Occipital lobe (tissue), 2 donors: Measurements from ENCODE around the gene KRTAP4-16. TPM values are rescaled to one million over a fixed set of nuclear protein-coding genes. Genes with fewer than 3 reads are reported as not detected.
"Not testable (repeated sequence)": the region's sequence is repeated elsewhere in the genome, so short reads cannot be mapped to it uniquely, and the experiment has no call there.

Experiments
- DNase-seq: peaks from one replicate; lab custom pipeline; 2025; lab: John Stamatoyannopoulos, UW
- total RNA-seq: library from RNA; depleted of rRNA; stranded (reverse); fragments of >200 nt; gene quantifications from one replicate; pipeline ENCODE4 v1.2.3, GENCODE V29; 2014

The KRTAP4-16 gene
- total RNA-seq, 1 donor from 2014 or later, result not detected

DNA sequence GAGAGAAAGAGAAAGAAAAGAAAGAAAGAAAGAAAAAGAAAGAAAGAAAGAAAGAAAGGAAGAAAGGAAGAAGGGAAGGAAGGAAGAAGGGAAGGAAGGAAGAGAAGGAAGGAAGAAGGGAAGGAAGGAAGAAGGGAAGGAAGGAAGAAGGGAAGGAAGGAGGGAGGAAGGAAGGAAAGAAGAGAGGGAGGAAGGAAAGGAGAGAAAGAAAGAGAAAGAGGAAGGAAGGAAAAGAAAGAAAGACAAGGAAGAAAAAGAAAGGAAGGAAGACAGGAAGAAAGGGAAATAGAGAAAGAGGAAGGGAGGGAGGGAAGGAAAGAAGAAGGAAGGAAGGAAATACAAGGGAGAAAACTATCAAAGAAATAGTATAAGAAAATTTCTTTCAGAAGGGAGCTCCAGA, 25.2 kb downstream of the KRTAP4-16 start:
- DNase-seq, result no peak

DNA sequence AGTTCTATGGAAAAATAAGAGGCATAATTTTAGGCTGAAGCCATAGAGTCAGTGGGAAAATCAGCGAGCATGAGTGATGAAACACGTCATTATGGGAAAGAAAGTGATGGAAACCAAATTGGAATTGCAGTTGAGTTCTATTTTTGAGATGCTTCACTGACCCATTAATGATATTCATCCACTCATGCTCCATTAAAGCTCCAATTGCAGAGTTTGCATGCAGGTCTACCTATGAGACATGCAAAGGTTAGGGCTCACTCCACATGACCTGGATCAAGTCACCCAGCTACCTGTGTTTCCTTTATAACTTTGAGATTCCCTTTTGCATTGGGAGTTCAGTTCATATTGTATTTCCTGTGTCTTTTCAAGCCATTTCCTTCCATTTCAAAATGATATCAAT, 28.3 kb downstream of the KRTAP4-16 start:
- no peak for DNase-seq

DNA sequence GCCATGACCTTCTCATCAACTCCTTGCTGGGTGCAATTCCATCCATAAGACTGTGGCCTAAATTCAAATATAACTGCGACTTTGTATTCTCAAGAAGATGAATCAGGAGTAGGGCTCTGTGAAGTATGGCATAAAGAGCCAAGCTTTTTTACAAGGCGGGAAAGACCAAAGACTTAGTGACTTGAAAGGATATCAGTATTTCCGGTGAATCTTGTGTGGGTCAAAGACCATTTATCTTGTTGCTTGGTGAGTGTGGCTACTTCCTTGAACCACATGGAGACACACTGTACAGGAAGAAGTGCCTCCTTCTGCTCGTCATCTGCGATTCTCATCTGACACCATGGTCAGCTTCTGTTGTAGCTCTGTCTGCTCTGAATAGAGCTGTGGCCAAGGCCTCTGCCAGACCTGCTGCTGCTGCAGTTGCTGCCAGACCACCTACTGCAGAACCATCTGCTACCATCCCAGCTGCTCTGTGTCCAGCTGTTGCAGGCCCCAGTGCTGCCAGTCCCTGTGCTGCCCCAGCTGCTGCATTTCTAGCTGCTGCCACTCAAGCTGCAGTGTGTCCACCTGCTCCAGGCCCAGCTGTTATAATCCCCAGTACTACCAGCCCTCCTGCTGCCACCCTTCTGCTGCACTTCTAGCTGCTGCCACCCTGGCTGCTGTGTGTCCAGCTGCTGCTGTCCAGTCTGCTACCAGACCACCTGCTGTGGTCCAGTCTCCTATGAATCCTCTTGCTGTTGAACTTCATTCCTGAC, 30.2 kb downstream of the KRTAP4-16 start:
- DNase-seq, result no peak

DNA sequence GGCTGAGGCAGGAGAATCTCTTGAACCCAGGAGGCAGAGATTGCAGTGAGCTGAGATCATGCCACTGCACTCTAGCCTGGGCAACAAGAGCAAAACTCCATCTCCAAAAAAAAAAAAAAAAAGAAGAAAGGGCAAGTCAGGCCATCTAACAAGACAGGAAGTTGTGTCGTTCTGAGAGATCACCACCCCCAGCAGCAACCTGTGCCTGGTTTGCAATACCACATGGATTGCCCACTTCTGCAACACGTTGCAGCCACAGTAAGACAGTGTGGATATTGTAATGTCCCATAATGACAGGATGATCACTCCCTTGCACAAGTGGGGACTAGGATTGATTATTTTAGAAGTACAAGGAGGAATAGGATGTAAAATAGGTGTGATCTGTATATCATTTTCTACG, 33.0 kb downstream of the KRTAP4-16 start:
- DNase-seq, result no peak

DNA sequence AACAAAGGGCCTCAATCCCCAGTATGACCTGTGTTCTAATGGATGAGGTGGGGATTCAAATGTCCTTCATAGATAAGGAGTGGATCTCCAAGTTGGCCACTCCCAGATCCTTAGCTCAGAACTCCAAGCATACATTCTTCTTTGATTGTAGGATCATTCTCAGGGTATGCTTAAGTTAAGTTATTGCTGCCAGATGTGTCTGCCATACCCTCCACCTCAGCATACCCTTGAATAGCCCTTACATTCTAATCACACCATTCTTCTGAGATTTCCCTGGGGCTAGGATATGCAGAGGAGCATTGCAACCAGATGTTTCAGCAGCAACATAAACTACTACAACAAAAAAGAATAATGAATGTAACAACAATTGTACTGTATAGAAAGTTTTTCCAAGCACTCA, 34.7 kb downstream of the KRTAP4-16 start:
- DNase-seq, result no peak

DNA sequence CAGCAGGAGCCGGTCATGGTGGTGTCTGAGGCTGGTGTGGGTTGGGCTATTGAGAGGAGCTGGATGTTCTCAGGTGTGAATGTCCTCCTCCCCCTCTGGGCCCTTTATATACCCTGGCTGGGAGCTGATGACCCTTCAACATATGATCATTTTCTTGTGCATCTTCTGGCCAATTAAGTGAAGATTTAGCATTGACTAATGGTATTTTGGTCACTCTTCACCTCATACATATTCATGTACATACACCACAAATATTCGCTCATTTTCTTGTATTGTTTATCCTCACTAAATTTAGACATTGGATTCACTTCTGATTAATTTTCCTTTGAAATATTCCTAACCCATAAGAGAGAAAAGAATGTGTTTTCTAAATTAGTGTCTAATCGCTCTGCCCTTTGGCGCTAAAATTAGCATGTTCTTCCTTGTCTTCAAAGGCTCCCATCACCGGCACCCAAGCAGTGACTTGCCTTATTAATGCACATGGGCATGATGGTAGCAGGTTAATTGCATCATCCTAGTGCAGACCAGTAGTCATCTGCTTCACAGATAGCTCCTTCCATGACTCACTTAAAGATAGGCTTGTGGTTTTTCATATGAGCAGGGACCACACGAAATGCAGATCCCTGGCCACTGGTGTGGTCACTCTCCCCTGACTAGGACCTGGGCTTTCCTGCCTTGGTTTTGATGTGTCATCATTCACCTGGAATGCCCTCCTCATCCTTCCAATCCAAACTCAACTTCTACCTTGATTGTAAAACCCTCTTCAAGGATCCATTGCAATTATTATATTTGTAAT, 36.0 kb downstream of the KRTAP4-16 start, which contains the start of gene KRTAP2-4:
Gene KRTAP2-4 (minus strand): TSS at position 51 of the 796 bp plus-strand sequence. CDS start 34 bp downstream, at position 17.
- DNase-seq, result no peak

DNA sequence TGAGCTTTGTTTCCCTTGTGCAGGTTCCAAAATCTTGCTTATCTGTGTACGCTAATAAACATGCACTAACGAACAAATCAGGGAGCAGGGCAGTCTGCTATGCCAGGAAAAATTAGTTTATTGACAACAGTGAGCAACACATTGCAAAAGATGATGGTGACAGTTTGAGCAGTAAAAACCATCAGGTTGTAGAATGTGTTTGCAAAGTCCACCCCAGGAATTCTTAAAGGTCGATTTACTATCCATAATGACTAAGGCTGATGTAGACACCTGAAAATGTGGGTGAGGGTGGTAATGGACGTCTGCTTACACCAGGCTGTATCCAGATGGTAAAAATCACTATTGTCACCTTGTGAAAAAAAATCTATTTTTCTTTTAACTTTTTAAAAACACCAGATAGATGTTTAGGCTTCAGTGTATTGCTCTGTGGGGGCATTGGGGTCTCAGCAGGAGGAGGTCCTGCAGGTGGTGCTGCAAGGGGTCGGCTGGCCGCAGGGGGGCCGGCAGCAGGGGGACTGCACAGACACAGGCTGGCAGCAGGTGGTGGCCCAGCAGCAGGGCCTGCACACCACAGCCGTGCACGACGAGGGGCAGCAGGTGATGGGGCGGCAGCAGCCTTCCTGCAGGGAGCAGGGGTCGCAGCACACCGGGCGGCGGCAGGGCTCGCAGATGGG, 36.9 kb downstream of the KRTAP4-16 start:
- not testable (repeated sequence) for DNase-seq

DNA sequence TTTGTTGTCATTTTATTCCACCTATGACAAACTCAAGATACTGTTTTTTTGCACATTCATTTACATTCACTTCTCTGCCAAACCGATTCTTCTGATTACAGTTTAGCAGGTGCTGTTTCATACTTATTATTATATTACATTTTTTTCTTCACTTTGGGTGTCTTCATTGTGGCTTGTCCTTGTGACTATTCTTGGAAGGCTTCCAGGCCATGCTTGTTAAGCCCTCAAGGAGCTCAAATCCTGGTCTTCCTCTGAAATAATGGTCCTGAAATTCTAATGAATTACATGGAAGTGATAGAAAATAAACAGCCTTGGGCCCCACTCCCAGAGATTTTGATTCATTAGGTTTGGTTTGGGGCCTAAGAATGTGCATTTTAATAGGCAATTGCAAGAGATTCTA, 37.7 kb downstream of the KRTAP4-16 start:
- DNase-seq, result no peak

DNA sequence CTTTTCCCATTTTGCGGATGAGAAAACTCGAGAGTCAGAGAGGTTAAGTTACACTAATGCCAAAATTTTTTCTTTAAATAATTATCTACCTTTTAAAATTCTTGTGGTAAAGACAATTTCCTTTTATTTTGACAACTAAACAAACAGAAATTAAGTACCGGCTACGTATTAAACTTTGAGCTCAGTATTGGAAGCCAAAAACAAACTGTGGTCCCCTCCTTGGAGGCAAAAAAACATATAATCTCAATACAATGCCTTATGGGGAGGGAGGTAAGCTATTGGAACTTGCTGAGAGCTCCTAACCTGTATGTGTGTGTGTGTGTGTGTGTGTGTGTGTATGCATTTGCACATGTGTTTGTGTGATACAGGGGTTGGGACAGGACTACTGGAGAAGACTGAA, 38.6 kb downstream of the KRTAP4-16 start:
- DNase-seq, result no peak

DNA sequence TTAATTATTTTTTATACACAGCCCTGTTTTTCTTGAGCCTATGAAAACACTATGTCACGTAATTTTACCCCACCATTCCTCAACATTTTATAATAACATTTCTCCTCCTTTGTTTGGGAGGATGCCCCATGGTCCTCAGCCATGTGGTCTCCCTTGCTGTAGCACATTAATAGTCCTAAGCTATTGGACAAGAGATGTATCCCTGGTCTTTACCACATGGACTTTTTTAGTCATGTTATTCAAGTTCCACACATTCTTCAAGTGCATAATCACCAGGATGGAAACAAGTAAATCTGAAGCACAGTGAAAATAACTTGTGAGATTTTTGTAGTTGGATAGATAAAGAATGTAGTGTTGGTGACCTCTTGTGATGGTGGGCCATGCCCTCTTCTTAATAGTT, 40.0 kb downstream of the KRTAP4-16 start:
- DNase-seq, result no peak

DNA sequence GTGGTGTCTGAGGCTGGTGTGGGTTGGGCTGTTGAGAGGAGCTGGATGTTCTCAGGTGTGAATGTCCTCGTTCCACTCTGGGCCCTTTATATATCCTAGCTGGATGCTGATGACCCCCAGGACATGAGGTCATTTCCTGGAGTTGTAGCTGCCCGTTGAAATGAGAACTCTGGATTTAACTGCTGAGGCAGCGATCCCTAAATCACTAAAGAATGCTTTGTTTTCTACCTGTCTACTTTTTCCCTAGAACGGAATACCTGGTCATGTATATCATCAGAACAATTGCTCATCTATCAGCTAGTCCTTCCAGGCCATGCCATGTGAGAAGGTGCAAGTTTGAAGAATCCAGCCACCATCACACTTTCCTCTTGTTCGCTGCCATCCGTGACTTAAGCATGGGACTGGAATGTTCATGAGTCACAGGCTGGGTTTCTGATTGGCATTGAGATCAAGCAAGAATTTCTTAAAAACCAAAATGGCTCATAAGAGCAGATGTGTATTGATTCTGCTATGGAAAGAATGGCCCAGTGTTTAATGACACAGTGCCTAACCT, 41.9 kb downstream of the KRTAP4-16 start, which contains the start of gene KRTAP2-3:
Gene KRTAP2-3 (minus strand): TSS at position 63 of the 553 bp plus-strand sequence. CDS start 64 bp downstream, outside the sequence.
- DNase-seq, result no peak

DNA sequence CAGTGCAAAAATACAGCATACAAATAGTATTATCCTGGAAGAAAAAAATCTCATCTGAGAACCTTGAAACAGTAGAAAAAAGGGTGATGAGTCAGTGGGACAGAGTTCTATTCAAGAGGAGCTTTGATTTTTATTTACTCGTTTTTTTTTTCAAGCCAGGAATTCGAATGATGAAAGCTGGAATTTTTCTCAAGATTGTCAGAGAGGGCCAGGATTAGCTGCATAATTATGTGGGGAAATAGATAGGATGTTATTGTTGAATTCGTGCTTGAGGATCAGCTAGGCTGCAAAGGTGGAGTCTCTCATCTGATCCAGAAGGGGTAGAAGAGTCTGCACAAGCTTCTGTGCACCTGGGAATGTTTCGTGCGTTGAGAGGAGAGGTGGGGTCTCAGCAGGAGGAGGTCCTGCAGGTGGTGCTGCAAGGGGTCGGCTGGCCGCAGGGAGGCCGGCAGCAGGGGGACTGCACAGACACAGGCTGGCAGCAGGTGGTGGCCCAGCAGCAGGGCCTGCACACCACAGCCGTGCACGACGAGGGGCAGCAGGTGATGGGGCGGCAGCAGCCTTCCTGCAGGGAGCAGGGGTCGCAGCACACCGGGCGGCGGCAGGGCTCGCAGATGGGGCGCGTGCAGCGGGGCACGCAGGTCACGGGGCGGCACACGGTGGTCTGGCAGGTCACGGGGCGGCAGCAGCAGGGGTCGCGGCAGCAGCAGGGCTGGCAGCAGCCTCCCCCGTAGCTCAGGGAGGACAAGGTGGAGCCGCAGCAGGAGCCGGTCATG, 42.5 kb downstream of the KRTAP4-16 start:
- not testable (repeated sequence) for DNase-seq

DNA sequence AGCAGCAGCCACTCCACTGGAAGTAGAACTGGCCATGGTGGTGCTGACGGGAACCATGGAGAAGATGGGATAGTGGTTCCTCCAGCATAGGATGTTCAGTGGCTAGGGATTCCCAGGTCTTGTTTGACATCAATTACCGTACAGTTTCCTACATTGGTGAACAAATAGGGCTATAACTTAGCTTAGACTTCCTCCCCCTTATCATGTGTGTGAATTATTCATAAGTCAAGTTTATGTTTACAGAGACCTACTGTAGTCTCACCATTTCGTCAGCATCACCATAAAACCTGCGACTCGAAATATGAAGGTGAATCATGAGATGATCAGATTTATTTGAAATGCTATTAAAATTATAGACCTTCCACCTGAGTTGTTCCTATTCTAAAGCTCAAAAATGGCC, 43.3 kb downstream of the KRTAP4-16 start:
- no peak for DNase-seq

DNA sequence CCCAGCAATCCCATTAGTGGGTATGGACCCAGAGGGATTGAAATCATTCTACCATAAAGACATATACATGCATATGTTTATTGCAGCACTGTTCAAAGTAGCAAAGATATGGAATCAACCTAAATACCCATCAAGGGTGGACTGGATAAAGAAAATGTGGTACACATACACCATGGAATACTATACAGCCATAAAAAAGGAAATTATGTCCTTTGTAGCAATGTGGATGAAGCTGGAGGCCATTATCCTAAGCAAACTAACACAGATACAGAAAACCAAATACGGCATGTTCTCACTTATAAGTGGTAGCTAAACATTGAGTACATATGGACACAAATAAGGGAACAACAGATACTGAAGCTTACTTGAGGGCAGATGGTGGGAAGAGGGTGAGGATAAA, 44.5 kb downstream of the KRTAP4-16 start:
- DNase-seq, result no peak

DNA sequence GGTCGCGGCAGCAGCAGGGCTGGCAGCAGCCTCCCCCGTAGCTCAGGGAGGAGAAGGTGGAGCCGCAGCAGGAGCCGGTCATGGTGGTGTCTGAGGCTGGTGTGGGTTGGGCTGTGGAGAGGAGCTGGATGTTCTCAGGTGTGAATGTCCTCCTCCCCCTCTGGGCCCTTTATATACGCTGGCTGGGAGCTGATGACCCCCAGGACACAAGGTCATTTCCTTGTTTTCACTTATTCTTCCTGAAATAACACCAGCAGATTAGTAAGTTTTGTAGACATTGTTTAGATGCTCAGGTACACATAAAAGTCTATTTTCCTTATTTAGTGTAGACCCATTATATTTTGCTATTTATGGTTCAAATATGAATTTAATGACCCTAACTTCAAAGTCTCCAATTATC, 46.9 kb downstream of the KRTAP4-16 start, which contains the start of gene KRTAP2-2:
Gene KRTAP2-2 (minus strand): TSS at position 101 of the 400 bp plus-strand sequence. CDS start 19 bp downstream, at position 82.
- DNase-seq, result not testable (repeated sequence)

DNA sequence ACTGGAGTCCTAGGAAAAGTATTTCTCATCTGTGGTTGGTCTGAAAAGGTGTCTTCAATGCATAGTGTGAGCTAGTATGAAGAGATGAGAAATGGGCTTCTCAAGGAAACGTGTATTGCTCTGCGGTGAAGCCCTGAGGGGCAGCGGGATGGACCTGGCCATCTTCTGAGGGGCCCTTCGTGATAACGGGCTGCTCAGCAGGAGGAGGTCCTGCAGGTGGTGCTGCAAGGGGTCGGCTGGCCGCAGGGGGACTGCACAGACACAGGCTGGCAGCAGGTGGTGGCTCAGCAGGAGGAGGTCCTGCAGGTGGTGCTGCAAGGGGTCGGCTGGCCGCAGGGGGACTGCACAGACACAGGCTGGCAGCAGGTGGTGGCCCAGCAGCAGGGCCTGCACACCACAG, 47.5 kb downstream of the KRTAP4-16 start:
- not testable (repeated sequence) for DNase-seq

DNA sequence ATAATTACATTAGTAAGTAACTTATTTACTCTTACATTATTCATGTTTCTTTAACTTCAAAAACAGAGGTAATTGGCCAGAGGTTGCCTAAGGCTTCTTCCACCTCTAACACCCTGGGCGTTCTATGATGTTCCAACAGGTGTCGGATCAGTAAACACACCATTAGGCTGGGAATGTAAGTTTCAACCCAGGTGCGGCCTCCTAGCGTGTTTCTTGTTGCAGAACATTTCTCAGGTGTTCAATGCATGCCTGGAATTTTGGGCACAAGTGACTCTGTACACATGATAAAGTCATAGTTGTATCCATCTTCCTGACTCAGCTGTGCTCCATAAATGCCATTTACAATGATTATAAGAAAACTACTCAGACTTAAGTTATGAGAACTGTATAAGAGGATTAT, 48.0 kb downstream of the KRTAP4-16 start:
- DNase-seq, result no peak

DNA sequence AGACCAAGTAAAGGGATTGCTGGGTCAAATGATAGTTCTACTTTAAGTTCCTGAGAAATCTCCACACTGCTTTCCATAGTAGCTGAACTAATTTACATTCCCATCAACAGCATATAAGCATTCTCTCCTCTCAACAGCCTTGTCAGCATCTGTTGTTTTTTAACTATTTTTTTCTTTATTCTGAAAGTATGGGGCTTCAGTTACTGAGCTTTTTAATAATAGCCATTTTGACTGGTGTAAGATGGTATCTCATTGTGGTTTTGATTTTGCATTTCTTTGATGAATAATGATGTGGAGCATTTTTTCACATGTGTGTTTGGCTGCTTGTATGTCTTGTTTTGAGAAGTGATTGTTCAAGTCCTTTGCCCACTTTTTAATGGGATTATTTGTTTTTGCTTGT, 49.4 kb downstream of the KRTAP4-16 start:
- DNase-seq, result no peak
